ENCODE results near the gene DNPEP. TPM values are rescaled to one million over a fixed set of nuclear protein-coding genes. Genes with fewer than 3 reads are reported as not detected.
A peak's percentile ranks its signal among the peaks of the same experiment; 100 is the strongest.

The DNPEP gene
- total and polyA plus RNA-seq, 2 of the 8 experiments (the other 6 are each of a cell fraction or from before 2014, with no cell fraction given) = 59.8 to 109 TPM

- WGBS, 2 experiments (ENCODE audit: extremely low coverage in 1 of 2, insufficient coverage in 1 of 2, insufficient read length in 1 of 2, insufficient replicate concordance in 2 of 2, low coverage in 1 of 2, low lambda C conversion rate in 2 of 2, missing lambda C conversion rate in 1 of 2) = 11% methylated on average over 40 of the region's 66 CpGs; no CpG with 5 or more reads in 1 of the 2 experiments
- no peak overlapping the region for H2BK5ac ChIP-seq (ENCODE audit: low read depth, low read length)
- TF ChIP-seq CBX5 (IDR thresholded peaks at IDR 0.05; ENCODE audit: low read depth, low read length) = no peak
- no peak for TF ChIP-seq RAD21 (IDR thresholded peaks at IDR 0.05 in 1 of 2, conservative IDR thresholded peaks at IDR 0.05 in 1 of 2; ENCODE audit: low read depth in 2 of 2, low read length in 2 of 2)
- no peak for TF ChIP-seq CHD1 (IDR thresholded peaks at IDR 0.05; ENCODE audit: low read depth, low read length)
- TF ChIP-seq SIRT6 (IDR thresholded peaks at IDR 0.05; ENCODE audit: low read length) = no peak
- no peak for TF ChIP-seq USF2 (IDR thresholded peaks at IDR 0.05; ENCODE audit: low read length)
- no peak for TF ChIP-seq ATF3 (IDR thresholded peaks at IDR 0.05; ENCODE audit: insufficient read depth, low read depth, low read length)
- TF ChIP-seq RNF2 (IDR thresholded peaks at IDR 0.05; ENCODE audit: borderline replicate concordance, low read depth, low read length, missing control alignments, poor library complexity, severe bottlenecking) = no peak
- no peak for TF ChIP-seq BRCA1 (IDR thresholded peaks at IDR 0.05; ENCODE audit: low read depth, low read length)
Observed at GRCh38 chr2:219358170-219359075, 29.3 kb downstream of the DNPEP start.

More at GRCh38 chr2:219358170-219359075, 29.3 kb downstream of the DNPEP start:
- no peak overlapping the region for H3K56ac ChIP-seq (replicated peaks; ENCODE audit: insufficient read length, low read depth, low read length)
- no peak overlapping the region for H3K27ac ChIP-seq (ENCODE audit: low read depth, low read length)
- no peak overlapping the region; a peak in 1 of 7 replicates for H3K9ac ChIP-seq (replicated peaks in 1 of 4; ENCODE audit: extremely low read depth in 1 of 4, low read depth in 3 of 4, low read length in 3 of 4)
- H3K36me3 ChIP-seq (ENCODE audit: control insufficient read depth in 2 of 4, insufficient read depth in 4 of 4, low read length in 3 of 4) = no peaks in the 10 kb centered on the region
- H3K4me1 ChIP-seq (replicated peaks in 1 of 4; ENCODE audit: control insufficient read depth in 3 of 4, insufficient read depth in 4 of 4, low read length in 3 of 4) = peaks cover 0 to 9% (median 3%) of the 10 kb centered on the region in 4 experiments; a peak in 3 of 7 replicates
- no peak overlapping the region for H3K4ac ChIP-seq (replicated peaks; ENCODE audit: insufficient read length, low read depth, low read length)
- no peak overlapping the region for H2BK15ac ChIP-seq (ENCODE audit: low read length)
- peak overlapping the region; percentile 45 to 76 (median 58) for H3K4me3 ChIP-seq (ENCODE audit: extremely low read depth in 1 of 4, insufficient read depth in 2 of 4, low read depth in 3 of 4, low read length in 4 of 4)
- peak overlapping the region; percentile 76 to 99 for H3K4me2 ChIP-seq (ENCODE audit: insufficient read depth in 1 of 2, low read depth in 2 of 2, low read length in 2 of 2)
- no peak overlapping the region for H2BK12ac ChIP-seq (ENCODE audit: low read depth, low read length)
- no peak overlapping the region for H3K18ac ChIP-seq (ENCODE audit: extremely low read depth, low read length)
- peak overlapping the region; percentile 70 for H2AFZ ChIP-seq (ENCODE audit: low read length)
- no peak overlapping the region for H4K91ac ChIP-seq (replicated peaks; ENCODE audit: insufficient read length, low read length)
- CTCF ChIA-PET (ENCODE audit: partially characterized antibody) = interaction anchor here (0.7 to 2.0 kb wide), 8 partner anchors 8 to 115 kb away, joined by 3 to 7 read pairs (median 4); no protein-coding TSS in a partner anchor
- no peak overlapping the region for H2AK5ac ChIP-seq (ENCODE audit: low read depth, low read length)
- no peaks in the 10 kb centered on the region for H3K79me1 ChIP-seq (ENCODE audit: low read depth, low read length)
- no peaks in the 10 kb centered on the region for H3K9me3 ChIP-seq (ENCODE audit: insufficient read depth in 2 of 2, low read depth in 1 of 2, low read length in 1 of 2)
- H4K20me1 ChIP-seq (replicated peaks in 1 of 2; ENCODE audit: control insufficient read depth in 1 of 2, insufficient read depth in 2 of 2, low read length in 2 of 2) = peaks cover 0 to 4% of the 10 kb centered on the region in 2 experiments
- no peak overlapping the region for H3K14ac ChIP-seq (ENCODE audit: insufficient read length)
- POLR2A ChIA-PET (ENCODE audit: partially characterized antibody) = interaction anchor here (0.9 kb wide), 1 partner anchor 24 kb away, joined by 4 read pairs; no protein-coding TSS in a partner anchor
- H4K5ac ChIP-seq (ENCODE audit: insufficient read length, low read depth, low read length) = no peak overlapping the region
- no peak overlapping the region for H3K23ac ChIP-seq (ENCODE audit: insufficient read length)
- DNase-seq (ENCODE audit: low read depth in 1 of 2, low spot score in 2 of 2) (peak in 1 of 2 experiments; percentile 60), FAIRE-seq (no peak)
- peak overlapping the region; percentile 12; the same call in 1 of the 2 replicates for H4K8ac ChIP-seq (ENCODE audit: extremely low read depth, insufficient read depth, low read length)
- H3K27me3 ChIP-seq (replicated peaks in 1 of 4; ENCODE audit: control insufficient read depth in 3 of 4, extremely low read depth in 1 of 4, insufficient read depth in 3 of 4, low read length in 3 of 4) = peaks cover 13 to 42% (median 34%) of the 10 kb centered on the region in 4 experiments
- H2BK120ac ChIP-seq (replicated peaks; ENCODE audit: low read depth, low read length) = no peak overlapping the region
- H3K79me2 ChIP-seq (ENCODE audit: control insufficient read depth in 1 of 2, insufficient read depth in 2 of 2, low read length in 2 of 2) = no peaks in the 10 kb centered on the region
- H3K23me2 ChIP-seq (ENCODE audit: low read depth, low read length) = peaks cover 11% of the 10 kb centered on the region; the same call in 1 of the 2 replicates
- H2BK20ac ChIP-seq (ENCODE audit: low read length) = no peak overlapping the region

Measured in H1 (cell line).